GM19372 (cell line): ENCODE measurements around the gene PLCB3.

ENCODE experiments used
- ATAC-seq: cut with Tn5 transposase; IDR thresholded peaks from one replicate; pipeline ENCODE4 v1.9.1; 2021; ENCODE audit warnings: mild to moderate bottlenecking, low read depth, moderate library complexity; ENCODE audit not compliant: unreplicated experiment

PLCB3 gene

DNA sequence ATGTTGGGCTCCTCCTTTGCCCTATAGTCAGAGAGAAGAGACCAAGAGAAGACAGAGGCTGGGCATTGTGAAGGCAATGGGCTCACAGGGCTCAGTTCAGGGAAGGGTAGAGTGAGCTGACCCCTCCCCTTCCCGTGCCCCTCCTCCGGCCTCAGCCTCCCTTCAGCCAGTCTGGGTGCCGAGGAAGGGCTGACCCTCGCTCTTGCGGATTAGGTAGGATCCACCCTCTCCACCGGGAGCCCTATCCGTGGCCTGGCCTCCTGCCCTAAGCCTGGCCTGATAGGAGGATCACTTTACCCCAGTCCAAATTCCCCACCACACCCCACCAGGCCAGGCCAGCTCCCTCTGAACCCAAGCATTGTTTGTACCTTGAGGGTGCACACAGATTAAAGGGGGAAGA lies 2.8 kb upstream of the PLCB3 start:
- no peak for ATAC-seq

- no peak for ATAC-seq
Measured at GRCh38 chr11:64249038-64249437, 2.3 kb upstream of the PLCB3 start.

DNA sequence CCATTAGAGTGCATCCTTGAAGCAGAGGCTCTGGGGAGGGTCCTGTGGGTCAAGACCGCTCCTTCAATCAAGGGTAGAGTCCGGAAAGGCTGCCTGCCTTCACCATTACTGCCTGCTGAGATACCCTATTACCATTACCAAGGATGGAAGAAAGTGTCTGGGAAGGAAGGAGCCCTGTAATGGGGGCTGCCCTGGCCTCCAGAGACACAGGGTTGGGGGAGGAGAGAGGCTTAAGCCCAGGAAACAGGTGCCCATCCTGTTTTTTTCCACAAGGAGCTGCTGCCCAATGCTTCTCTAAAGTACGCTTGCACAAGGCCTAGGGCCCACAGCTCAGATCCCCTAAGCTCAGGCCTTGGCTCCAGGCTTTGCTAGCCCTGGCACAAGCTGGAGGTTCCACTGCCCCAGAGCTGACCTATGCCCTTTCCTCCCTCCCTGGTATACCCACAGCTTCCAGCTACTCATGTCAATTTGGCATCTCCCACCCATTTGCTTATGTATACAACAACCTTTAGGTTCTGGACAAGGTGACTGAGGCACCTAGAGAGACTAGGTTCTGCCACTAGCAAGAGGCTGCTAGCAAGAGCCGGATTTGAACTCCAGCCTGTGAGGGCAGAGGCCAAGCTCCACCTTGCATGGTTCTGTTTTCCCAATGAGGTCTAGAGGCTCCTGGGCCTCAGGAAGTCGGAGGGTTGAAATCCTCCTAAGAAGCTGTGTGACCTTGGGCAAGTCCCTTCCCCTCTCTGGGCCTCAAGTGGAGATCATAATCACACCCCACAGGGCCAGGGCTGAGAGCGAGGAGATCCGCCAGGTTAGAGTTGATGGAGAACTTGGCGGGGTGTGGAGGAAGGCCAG lies 1.5 kb upstream of the PLCB3 start:
- no peak for ATAC-seq

- ATAC-seq, result no peak
Measured at GRCh38 chr11:64250415-64251015, 815 bp upstream of the PLCB3 start.

GRCh38 chr11:64251753-64252002 lies 348 bp downstream of the PLCB3 start:
- no peak for ATAC-seq

- no peak for ATAC-seq
Measured at GRCh38 chr11:64252003-64252872, 908 bp downstream of the PLCB3 start.

GRCh38 chr11:64253043-64253442 lies 1.7 kb downstream of the PLCB3 start:
- no peak for ATAC-seq

GRCh38 chr11:64253481-64253880 lies 2.2 kb downstream of the PLCB3 start:
- ATAC-seq, result no peak

GRCh38 chr11:64254326-64254725 lies 3.0 kb downstream of the PLCB3 start:
- no peak for ATAC-seq

DNA sequence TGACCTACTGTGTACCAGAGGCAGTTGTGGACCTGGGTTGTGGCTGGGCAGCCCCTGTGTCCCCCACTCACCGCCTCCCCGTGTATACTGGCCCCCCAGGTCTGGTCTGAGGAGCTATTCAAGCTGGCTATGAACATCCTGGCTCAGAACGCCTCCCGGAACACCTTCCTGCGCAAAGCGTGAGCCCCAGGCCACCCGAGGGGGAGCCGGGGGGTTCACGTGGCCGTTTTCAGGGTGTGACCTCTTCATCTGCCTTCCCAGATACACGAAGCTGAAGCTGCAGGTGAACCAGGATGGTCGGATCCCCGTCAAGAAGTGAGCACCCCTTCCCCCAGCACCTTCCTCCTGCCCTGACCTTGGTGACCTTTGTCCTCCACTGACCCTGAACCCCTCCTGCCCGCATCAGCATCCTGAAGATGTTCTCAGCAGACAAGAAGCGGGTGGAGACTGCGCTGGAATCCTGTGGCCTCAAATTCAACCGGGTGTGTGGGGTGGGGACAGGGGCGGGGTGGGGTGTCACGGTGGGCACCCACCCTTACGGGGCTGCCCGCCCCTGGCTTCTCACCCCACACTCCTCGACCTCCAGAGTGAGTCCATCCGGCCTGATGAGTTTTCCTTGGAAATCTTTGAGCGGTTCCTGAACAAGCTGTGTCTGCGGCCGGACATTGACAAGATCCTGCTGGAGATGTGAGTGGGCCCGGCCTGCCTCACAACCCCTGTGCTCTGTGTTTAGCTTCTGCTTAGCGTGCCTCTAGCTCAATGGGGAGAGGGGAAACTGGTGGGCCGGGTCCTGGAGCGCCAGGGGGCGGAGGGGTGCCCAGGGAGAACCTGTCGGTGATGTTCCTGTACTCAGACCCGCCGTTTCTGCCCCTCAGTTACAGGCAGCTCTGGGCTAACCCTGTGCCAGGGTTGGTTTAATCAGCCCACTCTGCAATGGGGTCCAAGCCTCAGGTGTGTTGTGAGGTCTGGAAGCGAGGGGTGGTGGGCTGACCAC lies 4.1 kb downstream of the PLCB3 start:
- ATAC-seq, result no peak

DNA sequence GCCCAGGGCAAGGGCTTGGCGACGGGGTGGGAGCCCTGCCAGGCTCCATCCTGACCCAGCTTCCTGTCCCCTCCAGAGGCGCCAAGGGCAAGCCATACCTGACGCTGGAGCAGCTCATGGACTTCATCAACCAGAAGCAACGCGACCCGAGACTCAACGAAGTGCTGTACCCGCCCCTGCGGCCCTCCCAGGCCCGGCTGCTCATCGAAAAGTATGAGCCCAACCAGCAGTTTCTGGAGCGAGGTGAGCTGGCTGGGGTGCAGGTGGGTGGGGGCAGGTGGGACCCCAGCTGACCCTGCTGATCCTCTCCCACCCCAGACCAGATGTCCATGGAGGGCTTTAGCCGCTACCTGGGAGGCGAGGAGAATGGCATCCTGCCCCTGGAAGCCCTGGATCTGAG lies 5.0 kb downstream of the PLCB3 start:
- no peak for ATAC-seq

DNA sequence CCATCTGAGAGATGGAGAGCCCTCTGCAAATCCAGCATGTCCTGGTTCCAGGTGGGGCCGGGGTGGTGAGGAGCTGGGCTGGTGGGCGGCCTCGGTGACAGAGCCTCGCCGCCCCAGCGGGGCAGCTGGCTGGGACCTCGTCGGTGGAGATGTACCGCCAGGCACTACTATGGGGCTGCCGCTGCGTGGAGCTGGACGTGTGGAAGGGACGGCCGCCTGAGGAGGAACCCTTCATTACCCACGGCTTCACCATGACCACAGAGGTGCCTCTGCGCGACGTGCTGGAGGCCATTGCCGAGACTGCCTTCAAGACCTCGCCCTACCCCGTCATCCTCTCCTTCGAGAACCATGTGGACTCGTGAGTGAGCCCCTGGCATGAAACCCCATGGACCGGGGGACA lies 7.0 kb downstream of the PLCB3 start:
- no peak for ATAC-seq

DNA sequence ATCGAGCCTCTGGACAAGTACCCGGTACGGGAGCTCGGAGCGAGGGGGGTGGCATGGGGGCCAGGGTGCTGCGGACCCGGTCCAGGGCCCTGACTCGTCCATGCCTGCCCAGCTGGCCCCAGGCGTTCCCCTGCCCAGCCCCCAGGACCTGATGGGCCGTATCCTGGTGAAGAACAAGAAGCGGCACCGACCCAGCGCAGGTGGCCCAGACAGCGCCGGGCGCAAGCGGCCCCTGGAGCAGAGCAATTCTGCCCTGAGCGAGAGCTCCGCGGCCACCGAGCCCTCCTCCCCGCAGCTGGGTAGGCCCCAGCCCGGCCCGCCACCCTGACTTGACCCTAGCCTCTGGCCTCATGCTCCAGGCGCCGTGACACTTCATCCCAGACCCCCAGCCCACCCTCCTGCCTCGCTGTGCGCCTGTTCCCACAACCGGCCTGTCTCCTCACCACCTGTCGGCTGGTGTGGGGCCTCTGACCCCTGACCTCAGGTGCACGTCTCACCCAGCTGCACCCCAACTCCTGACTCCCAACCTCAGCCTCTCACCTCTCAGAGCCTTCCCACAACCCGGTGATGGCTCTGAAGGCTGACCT lies 7.7 kb downstream of the PLCB3 start:
- ATAC-seq, result no peak

DNA sequence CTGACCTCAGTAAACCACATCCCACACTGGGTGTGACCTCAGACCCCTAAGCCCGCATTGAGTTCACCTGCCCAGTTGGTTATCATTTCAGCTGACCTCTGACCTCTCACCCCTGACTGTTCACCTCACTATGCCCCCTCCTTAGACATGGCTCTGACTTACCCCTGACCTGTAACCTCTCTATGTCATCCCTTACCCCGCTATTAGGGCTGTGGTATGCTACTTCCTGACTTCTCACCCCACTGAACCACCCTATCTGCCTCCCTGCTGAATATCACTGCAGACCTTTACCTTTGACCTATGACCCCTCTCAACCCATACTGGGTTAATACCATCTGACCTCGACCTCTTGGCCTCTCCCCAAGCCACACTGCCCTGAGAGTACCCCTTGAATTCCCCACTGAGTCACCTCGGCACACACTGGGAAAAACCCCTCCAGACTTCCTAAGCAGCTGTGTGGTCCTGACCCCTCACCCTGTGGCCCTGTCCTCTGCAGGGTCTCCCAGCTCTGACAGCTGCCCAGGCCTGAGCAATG lies 8.3 kb downstream of the PLCB3 start:
- ATAC-seq, result no peak

- ATAC-seq, result no peak
Measured at GRCh38 chr11:64260147-64260708, 8.9 kb downstream of the PLCB3 start.

DNA sequence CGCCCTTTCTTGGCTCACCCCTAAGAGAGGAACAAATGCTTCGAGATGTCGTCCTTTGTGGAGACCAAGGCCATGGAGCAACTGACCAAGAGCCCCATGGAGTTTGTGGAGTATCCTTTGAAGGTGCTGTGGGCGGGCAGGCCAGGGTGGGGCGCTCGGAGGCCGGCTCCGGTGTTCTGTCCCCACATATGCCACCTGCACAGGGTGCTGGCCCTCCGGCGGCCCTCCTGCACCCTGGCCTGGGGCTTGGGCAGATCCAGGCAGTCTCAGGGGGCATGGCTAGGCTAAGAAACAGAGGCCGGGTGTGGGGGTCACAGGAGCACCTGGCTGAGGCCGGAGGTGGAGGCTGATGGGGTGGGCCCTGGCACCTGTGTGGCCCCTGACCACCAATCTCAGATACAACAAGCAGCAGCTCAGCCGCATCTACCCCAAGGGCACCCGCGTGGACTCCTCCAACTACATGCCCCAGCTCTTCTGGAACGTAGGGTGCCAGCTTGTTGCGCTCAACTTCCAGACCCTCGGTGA lies 10.3 kb downstream of the PLCB3 start:
- ATAC-seq, result no peak

- ATAC-seq, result no peak
Measured at GRCh38 chr11:64262271-64263002, 11.1 kb downstream of the PLCB3 start.
